HepG2 (cell line): ENCODE data around the gene MORN3. TPM values are rescaled to one million over a fixed set of nuclear protein-coding genes. Genes with fewer than 3 reads are reported as not detected.

Experiments used
- AGO2 ChIP-seq: fragments of 200-400 bp; formaldehyde crosslinking; optimal IDR thresholded peaks from 2 replicates; pipeline ENCODE3; 2017; ENCODE audit warnings: mild to moderate bottlenecking, low read depth, low read length, moderate library complexity
- CBX2 ChIP-seq, 2 experiments: fragments of 200-600 bp in 1 of 2; sonication (generic); formaldehyde crosslinking in 1 of 2; IDR thresholded peaks; 2 replicates each; pipeline versions ENCODE4 v1.7.0 to v1.8.1; 2018 to 2022; ENCODE audit warnings: low read depth in 2 of 2, low read length in 1 of 2, mild to moderate bottlenecking in 1 of 2, missing genetic modification reagents in 1 of 2
- JARID2 ChIP-seq: sonication (generic); formaldehyde crosslinking; IDR thresholded peaks from 2 replicates; pipeline ENCODE4 v1.8.1; 2023; ENCODE audit warnings: missing genetic modification reagents, inconsistent platforms; ENCODE audit not compliant: insufficient replicate concordance
- KAT7 ChIP-seq: IDR thresholded peaks from 2 replicates; pipeline ENCODE4 v1.6.1; 2018; ENCODE audit warnings: borderline replicate concordance, missing compliant biosample characterization
- MED8 ChIP-seq: sonication (generic); formaldehyde crosslinking; IDR thresholded peaks from 2 replicates; pipeline ENCODE4 v1.8.1; 2023; ENCODE audit warnings: mild to moderate bottlenecking, missing genetic modification reagents; ENCODE audit not compliant: insufficient replicate concordance
- MYC ChIP-seq: sonication (generic); formaldehyde crosslinking; IDR thresholded peaks from 2 replicates; pipeline ENCODE4 v1.9.0; 2021; ENCODE audit warnings: missing genetic modification reagents, borderline replicate concordance
- ONECUT2 ChIP-seq: sonication (generic); formaldehyde crosslinking; IDR thresholded peaks from 2 replicates; pipeline ENCODE4 v1.4.0; 2020; ENCODE audit warnings: missing genetic modification reagents
- PCBP1 ChIP-seq: fragments of 200-400 bp; formaldehyde crosslinking; IDR thresholded peaks from 2 replicates; pipeline ENCODE4 v1.6.1; 2017; ENCODE audit warnings: mild to moderate bottlenecking, low read depth, low read length, borderline replicate concordance
- SRY ChIP-seq: sonication (generic); formaldehyde crosslinking; IDR thresholded peaks from 2 replicates; pipeline ENCODE4 v1.8.0; 2022; ENCODE audit warnings: mild to moderate bottlenecking, missing genetic modification reagents
- TGIF2 ChIP-seq: IDR thresholded peaks from 2 replicates; pipeline ENCODE4 v1.6.1; 2016; ENCODE audit warnings: control low read depth, missing compliant biosample characterization
- ZNF34 ChIP-seq: sonication (generic); formaldehyde crosslinking; IDR thresholded peaks from 2 replicates; pipeline ENCODE4 v1.4.0; 2020; ENCODE audit warnings: mild to moderate bottlenecking, missing genetic modification reagents, borderline replicate concordance
- ZNF572 ChIP-seq: sonication (generic); formaldehyde crosslinking; IDR thresholded peaks from 2 replicates; pipeline ENCODE4 v1.5.1; 2020; ENCODE audit warnings: mild to moderate bottlenecking, missing genetic modification reagents
- polyA plus RNA-seq, 8 experiments: library from polyadenylated mRNA; depleted of rRNA in 3 of 8; stranded (reverse) in 7 of 8; unstranded in 1 of 8; fragments of >200 nt; fragmentation: Illumina TruSeq in 4 of 8; extraction: Trizol in 4 of 8; gene quantifications; 2 replicates each; pipeline versions ENCODE4 v1.2.1 to v1.2.3, GENCODE V29; 2011 to 2016; ENCODE audit warnings: low read depth in 4 of 8, missing spikeins in 1 of 8, mixed read lengths in 1 of 8; ENCODE audit not compliant: insufficient read depth in 1 of 8
- total RNA-seq, 5 experiments: library from RNA; depleted of rRNA; stranded (reverse); fragments of >200 nt; fragmentation: Illumina TruSeq; extraction: Trizol; gene quantifications; 2 replicates each; pipeline ENCODE4 v1.2.3, GENCODE V29; 2016; ENCODE audit warnings: low read depth in 1 of 5
- TF ChIP-seq, protein P1 (sequence below), 2 experiments: sonication (generic) in 1 of 2; formaldehyde crosslinking in 1 of 2; IDR thresholded peaks; 2 replicates each; pipeline versions ENCODE4 v1.4.0 to v1.6.1; 2018 to 2020; ENCODE audit warnings: missing genetic modification reagents in 2 of 2, borderline replicate concordance in 1 of 2, low read depth in 1 of 2, mild to moderate bottlenecking in 1 of 2, missing biosample characterization in 1 of 2
- TF ChIP-seq, protein P2 (sequence below): sonication (generic); formaldehyde crosslinking; IDR thresholded peaks from 2 replicates; pipeline ENCODE4 v1.4.0; 2020; ENCODE audit warnings: missing genetic modification reagents
- TF ChIP-seq, protein P3 (sequence below): sonication (generic); formaldehyde crosslinking; IDR thresholded peaks from 2 replicates; pipeline ENCODE4 v1.4.0; 2020; ENCODE audit warnings: missing genetic modification reagents
- TF ChIP-seq, protein P4 (sequence below): sonication (generic); formaldehyde crosslinking; IDR thresholded peaks from 2 replicates; pipeline ENCODE4 v1.5.1; 2020; ENCODE audit warnings: missing genetic modification reagents, mild to moderate bottlenecking, borderline replicate concordance

The MORN3 gene
- total and polyA plus RNA-seq, 2 of the 13 experiments (the other 11 are each of a cell fraction or from before 2014, with no cell fraction given): 1.1 to 2.0 TPM

DNA sequence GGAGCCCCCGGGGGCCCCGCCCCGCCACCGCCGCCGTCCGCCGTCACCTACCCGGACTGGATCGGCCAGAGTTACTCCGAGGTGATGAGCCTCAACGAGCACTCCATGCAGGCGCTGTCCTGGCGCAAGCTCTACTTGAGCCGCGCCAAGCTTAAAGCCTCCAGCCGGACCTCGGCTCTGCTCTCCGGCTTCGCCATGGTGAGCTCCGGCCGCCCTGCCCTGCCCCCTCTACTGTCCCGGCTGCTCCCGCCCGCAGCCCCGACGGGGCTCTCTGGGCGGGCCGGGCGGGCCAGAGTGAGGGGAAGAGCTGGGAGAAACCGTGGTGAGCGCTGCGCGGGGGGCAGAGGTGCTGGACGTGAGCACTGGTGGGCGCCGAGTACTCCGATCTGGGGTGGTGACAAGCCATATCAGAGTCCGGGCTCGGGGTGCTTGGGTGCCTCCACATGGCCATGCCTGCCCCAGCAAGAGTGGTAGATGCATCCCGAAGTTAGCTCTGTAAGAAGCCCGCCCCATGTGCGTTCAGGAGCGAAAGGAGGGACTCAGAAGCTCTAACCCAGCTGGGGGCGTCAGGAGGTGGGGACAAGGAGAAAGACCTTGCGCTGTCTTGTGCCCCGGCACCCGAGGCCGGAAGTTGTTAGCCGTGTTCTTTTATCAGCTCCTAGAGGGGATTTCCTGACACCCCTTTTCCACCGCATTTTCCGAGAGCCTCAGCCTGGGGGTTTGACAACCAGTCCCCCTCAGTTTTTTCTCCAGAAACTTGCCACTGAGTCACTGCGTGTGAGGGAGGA is 42.4 kb downstream of the MORN3 start (continued):
- TF ChIP-seq, protein P1, sequence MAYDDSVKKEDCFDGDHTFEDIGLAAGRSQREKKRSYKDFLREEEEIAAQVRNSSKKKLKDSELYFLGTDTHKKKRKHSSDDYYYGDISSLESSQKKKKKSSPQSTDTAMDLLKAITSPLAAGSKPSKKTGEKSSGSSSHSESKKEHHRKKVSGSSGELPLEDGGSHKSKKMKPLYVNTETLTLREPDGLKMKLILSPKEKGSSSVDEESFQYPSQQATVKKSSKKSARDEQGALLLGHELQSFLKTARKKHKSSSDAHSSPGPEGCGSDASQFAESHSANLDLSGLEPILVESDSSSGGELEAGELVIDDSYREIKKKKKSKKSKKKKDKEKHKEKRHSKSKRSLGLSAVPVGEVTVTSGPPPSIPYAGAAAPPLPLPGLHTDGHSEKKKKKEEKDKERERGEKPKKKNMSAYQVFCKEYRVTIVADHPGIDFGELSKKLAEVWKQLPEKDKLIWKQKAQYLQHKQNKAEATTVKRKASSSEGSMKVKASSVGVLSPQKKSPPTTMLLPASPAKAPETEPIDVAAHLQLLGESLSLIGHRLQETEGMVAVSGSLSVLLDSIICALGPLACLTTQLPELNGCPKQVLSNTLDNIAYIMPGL (CRISPR knock-in tag; IDR thresholded peaks at IDR 0.05; ENCODE audit: borderline replicate concordance in 1 of 2, low read depth in 1 of 2): peak in 1 of 2 experiments; percentile 20; a peak in 1 of 4 replicates
- peak; percentile 38; the same call in 1 of the 2 replicates for TF ChIP-seq ZNF572
- TF ChIP-seq MED8 (CRISPR knock-in tag): no peak
- TF ChIP-seq ZNF34: no peak
- TF ChIP-seq, protein P2, sequence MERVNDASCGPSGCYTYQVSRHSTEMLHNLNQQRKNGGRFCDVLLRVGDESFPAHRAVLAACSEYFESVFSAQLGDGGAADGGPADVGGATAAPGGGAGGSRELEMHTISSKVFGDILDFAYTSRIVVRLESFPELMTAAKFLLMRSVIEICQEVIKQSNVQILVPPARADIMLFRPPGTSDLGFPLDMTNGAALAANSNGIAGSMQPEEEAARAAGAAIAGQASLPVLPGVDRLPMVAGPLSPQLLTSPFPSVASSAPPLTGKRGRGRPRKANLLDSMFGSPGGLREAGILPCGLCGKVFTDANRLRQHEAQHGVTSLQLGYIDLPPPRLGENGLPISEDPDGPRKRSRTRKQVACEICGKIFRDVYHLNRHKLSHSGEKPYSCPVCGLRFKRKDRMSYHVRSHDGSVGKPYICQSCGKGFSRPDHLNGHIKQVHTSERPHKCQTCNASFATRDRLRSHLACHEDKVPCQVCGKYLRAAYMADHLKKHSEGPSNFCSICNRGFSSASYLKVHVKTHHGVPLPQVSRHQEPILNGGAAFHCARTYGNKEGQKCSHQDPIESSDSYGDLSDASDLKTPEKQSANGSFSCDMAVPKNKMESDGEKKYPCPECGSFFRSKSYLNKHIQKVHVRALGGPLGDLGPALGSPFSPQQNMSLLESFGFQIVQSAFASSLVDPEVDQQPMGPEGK (CRISPR knock-in tag): no peak; the same call in 1 of the 2 replicates
- peak; percentile 39; the same call in 1 of the 2 replicates for TF ChIP-seq MYC (CRISPR knock-in tag)
- no peak for TF ChIP-seq ONECUT2 (CRISPR knock-in tag)
- TF ChIP-seq CBX2 (IDR thresholded peaks at IDR 0.05; ENCODE audit: low read depth, low read length): no peak
- no peak for TF ChIP-seq CBX2 (CRISPR knock-in tag; IDR thresholded peaks at IDR 0.05; ENCODE audit: low read depth)
- no peak for TF ChIP-seq KAT7 (CRISPR knock-in tag)
- peak; percentile 47 for TF ChIP-seq AGO2
- TF ChIP-seq, protein P3, sequence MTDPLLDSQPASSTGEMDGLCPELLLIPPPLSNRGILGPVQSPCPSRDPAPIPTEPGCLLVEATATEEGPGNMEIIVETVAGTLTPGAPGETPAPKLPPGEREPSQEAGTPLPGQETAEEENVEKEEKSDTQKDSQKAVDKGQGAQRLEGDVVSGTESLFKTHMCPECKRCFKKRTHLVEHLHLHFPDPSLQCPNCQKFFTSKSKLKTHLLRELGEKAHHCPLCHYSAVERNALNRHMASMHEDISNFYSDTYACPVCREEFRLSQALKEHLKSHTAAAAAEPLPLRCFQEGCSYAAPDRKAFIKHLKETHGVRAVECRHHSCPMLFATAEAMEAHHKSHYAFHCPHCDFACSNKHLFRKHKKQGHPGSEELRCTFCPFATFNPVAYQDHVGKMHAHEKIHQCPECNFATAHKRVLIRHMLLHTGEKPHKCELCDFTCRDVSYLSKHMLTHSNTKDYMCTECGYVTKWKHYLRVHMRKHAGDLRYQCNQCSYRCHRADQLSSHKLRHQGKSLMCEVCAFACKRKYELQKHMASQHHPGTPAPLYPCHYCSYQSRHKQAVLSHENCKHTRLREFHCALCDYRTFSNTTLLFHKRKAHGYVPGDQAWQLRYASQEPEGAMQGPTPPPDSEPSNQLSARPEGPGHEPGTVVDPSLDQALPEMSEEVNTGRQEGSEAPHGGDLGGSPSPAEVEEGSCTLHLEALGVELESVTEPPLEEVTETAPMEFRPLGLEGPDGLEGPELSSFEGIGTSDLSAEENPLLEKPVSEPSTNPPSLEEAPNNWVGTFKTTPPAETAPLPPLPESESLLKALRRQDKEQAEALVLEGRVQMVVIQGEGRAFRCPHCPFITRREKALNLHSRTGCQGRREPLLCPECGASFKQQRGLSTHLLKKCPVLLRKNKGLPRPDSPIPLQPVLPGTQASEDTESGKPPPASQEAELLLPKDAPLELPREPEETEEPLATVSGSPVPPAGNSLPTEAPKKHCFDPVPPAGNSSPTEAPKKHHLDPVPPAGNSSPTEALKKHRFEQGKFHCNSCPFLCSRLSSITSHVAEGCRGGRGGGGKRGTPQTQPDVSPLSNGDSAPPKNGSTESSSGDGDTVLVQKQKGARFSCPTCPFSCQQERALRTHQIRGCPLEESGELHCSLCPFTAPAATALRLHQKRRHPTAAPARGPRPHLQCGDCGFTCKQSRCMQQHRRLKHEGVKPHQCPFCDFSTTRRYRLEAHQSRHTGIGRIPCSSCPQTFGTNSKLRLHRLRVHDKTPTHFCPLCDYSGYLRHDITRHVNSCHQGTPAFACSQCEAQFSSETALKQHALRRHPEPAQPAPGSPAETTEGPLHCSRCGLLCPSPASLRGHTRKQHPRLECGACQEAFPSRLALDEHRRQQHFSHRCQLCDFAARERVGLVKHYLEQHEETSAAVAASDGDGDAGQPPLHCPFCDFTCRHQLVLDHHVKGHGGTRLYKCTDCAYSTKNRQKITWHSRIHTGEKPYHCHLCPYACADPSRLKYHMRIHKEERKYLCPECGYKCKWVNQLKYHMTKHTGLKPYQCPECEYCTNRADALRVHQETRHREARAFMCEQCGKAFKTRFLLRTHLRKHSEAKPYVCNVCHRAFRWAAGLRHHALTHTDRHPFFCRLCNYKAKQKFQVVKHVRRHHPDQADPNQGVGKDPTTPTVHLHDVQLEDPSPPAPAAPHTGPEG (CRISPR knock-in tag): no peak
- TF ChIP-seq PCBP1: no peak
- TF ChIP-seq TGIF2 (CRISPR knock-in tag): no peak
- TF ChIP-seq, protein P4, sequence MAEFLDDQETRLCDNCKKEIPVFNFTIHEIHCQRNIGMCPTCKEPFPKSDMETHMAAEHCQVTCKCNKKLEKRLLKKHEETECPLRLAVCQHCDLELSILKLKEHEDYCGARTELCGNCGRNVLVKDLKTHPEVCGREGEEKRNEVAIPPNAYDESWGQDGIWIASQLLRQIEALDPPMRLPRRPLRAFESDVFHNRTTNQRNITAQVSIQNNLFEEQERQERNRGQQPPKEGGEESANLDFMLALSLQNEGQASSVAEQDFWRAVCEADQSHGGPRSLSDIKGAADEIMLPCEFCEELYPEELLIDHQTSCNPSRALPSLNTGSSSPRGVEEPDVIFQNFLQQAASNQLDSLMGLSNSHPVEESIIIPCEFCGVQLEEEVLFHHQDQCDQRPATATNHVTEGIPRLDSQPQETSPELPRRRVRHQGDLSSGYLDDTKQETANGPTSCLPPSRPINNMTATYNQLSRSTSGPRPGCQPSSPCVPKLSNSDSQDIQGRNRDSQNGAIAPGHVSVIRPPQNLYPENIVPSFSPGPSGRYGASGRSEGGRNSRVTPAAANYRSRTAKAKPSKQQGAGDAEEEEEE (CRISPR knock-in tag): no peak
- TF ChIP-seq JARID2 (CRISPR knock-in tag): no peak
- TF ChIP-seq SRY (CRISPR knock-in tag): 0 out of 2 replicates have a peak, but pooled peaks have one; percentile 17
